GM21423 (cell line): Measurements from ENCODE around the gene DOCK10.

Experiments used
- ATAC-seq: cut with Tn5 transposase; IDR thresholded peaks from one replicate; pipeline ENCODE4 v1.9.1; 2021; ENCODE audit warnings: mild to moderate bottlenecking, moderate library complexity; ENCODE audit not compliant: unreplicated experiment

DOCK10 gene

DNA sequence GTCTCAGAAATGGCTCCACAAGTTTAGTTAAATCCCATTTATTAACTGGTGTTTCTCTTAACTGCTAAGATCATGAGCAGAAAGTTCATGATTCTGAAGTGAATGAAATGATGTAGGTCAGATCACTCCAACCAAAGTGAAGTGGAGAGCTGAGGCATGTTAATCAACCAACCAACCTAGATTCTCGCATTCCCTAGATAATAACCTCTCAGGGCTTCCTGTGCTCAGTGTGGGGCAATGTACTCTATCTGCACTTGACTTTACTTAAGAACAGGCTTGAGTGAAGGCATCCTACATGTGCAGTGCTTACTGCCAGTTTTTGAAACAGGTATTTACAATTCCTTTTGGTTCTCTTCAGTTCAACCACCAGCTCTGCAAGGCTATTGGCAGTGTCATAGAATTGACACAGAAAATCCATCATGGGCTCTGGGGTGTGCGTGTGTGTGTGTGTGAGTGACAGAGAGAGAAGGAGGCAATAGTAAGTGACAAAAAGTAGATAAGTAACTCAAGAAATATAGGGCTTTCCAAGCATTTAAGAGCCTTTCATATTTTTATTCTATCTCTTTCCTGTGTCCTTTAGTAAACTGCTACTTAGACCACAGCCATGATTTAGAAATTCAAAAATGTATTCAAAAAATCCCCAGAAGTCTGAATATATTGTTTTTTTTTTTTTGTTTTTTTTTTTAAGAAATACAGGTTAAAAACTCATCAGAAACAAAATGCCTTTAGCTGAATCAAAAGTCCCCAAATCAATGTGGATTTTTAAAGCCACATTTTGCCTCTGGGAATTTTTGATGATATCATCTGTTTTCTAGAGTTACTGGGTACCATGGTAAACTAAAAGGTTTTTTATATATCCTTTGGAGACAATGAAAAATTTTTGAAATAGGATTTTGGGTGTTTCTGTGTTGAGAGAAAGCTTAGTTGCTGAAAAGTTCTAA lies 28.6 kb downstream of the DOCK10 start:
- no peak for ATAC-seq

DNA sequence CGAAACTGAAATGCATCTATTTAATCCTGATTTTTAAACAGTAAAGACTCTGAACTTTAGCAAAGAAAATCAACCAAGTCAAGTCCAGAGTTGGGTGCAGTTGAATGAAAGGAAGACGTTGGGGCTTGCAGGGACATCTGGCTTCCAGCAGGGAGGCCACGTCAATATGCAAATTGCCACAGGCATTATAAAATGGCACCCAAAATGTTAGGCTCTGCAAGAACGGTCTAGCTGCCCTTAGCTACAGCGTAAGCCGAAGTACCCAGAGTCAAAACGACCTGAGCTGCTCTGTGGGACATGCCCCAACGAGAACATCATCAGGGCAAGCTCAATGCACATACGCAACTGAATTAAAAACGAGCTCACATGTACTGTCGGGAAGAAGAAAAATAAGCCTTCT lies 30.7 kb downstream of the DOCK10 start:
- ATAC-seq: no peak

DNA sequence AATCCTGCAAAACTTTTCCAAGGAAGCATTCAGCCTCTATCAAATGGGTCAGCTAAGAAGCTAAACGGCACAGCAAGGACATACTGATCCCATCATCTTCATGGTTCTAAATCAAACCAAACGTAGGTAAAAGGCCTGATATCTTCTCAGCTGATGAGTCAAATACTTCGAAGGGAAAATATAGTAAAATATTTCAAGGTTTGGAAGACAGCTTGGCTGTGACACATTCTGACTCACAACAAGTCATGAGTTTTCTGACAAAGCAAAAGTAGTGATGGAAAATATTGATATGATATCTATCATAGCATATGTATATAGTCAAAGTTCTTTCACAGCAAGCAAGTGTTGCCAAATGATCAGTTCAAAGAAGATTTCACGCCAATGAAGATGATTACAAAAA lies 31.5 kb downstream of the DOCK10 start:
- no peak for ATAC-seq

DNA sequence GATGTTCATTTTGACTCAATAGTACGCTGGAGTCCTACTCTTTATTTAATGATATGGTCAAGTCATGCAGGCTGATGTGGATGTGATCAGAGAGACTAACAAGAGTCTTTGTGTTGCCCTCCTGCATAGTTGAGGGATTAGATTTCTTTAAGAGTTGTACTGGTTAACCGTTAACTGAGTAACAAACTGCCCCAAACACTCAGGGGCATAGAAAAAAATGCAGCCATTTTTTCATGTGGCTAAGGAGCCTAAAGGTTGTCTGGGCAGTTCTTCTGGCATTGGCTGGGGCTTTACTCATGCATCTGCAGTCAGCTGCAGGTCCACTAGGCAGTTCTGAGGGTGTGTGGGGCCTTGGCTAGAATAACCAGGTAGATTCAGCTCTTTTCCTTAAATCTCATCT lies 32.5 kb downstream of the DOCK10 start:
- ATAC-seq: peak; percentile 38

DNA sequence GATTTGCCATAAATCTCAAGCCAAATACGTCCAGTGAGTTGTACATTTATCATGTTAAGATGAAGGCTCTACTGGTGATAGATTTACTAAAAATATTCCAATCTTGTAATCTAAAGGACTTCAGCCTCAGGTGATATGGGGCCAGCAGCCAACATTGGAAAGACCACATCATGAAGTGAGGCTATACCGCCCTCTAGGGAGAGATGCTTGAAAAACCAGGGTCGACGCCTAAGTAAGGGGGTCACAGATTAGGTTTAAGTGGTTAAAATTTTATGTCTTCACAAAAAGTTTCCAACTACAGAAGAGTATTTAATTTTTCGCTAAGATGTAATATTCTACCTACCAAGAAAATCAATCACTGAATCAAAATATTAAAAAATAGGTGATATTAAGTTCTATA lies 33.3 kb downstream of the DOCK10 start:
- ATAC-seq: no peak

DNA sequence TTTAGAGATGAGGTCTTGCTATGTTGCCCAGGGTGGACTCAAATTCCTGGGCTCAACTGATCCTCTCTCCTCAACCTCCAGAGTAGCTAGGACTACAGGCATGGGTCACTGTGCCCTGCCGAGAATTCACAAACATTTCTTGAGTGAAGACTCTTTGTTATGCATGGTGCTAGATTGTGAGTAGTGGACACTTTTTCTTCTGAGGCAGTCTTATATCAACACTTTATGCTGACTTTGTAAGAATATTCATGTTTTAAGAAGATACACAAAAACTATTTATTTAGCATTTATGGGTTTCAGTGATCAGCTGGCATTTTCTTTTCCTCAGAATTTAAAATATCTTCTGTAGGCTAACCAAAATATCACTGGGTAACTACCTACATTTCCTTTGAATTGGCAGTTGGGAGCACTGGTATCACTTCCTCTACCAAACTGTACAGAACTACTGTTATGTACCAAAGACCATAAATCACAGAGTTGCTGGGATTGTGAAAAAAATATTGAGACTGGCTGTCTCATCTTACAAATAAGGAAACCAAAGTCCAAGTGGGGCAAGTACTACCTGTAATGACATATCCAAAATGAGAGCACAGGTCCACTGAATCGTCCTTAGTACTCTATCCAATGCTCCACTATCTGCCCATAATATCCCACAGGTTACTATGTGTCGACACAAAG lies 34.0 kb downstream of the DOCK10 start:
- ATAC-seq: peak; percentile 55

DNA sequence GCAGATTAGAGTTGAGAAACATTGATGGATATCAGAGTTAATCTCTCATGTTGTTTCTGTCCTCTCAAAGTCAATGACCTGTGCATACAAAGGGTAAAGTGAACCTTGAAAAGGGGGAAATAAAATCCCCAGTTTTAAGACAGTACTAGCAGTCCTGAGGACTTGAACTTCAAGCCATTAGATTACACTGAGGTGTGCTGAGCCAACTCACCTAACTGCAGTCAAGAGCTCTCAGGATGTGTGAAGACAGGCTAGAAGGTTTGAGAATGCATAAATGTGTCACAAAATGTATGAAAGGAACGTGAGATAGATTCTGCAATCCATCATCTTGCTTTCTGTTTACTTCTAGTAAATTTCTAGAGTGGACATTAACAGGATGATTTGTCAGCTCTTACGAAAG lies 35.5 kb downstream of the DOCK10 start:
- no peak for ATAC-seq

DNA sequence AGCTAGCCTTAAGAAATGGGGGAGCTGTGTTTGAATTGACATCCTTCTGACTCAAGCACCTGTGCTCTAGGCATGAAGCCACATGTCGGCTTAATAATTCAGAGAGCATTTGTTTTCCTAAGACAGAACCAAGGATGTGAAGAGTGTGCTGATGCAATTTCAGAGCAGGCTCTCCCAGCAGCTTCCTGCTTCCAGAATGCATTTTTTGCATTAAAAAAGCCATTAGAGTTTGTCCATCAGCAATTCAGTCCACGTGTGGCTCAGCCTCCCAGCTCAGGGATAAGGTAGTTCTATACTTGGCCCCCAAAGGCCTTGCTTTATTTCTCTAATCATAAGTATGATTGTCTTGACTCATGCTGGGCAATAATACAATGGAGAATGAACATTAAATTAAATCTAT lies 37.7 kb downstream of the DOCK10 start:
- ATAC-seq: no peak

DNA sequence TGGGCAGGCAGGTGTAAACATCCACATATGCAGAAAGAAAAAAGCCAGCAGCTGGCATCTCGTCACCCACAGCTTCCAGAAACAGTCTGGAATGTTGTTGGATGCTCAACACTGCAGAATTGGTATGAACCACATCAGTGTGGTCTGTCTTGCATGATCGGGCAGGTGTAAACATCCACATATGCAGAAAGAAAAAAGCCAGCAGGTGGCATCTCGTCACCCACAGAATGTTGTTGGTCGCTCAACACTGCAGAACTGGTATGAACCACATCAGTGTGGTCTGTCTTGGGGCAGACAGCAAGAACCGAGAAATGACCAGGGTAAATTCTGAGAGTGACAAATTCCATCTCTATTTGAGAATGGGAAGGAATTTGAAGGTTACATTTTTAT lies 39.6 kb downstream of the DOCK10 start:
- peak; percentile 95 for ATAC-seq

DNA sequence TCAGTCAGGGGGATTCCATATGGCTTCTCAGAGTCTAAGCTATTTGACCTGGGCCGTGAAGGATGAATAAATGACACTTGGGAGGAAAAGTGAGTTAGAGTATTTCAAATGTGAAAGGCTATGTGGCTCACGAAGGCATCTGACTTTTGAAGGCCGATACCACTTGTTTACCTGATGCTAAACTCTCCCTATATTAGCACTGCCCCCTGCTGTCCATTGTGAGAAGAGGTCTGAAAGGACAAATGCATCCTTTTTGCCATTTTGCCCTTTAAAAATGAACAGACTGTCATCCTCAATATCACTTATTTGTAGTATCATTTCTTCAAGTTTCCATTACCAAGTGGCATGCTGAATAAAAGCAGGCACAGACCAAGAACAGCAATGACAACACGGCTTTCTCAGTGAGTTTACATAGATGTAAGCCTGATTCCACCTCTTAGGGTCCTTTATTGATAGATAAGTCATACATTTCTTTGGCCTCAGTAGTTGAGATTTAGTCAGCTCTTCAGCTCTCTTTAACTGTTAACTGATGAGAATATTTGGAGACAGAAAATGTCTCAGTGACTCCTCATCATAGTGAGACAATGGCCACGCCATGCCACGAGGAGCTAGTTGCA lies 40.1 kb downstream of the DOCK10 start:
- ATAC-seq: peak; percentile 46

DNA sequence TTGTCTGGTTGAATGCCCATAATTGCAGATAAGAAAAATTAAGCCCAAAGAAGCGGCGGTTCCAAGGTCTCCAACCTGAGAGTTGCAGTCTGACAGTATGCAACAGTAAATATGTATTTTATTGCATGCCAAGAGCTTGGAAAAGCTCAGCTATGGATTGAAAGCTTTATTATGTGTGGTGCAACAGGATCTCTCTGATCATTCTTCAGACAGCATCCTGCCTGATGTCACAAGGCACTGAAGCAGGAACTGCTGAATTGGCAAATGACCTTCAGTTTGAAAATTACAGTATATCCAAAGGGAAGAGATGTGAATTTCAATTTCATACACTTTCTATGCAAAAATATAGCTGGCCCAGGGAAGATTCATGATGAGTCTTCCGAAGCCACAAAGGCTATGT lies 42.5 kb downstream of the DOCK10 start:
- ATAC-seq: no peak

DNA sequence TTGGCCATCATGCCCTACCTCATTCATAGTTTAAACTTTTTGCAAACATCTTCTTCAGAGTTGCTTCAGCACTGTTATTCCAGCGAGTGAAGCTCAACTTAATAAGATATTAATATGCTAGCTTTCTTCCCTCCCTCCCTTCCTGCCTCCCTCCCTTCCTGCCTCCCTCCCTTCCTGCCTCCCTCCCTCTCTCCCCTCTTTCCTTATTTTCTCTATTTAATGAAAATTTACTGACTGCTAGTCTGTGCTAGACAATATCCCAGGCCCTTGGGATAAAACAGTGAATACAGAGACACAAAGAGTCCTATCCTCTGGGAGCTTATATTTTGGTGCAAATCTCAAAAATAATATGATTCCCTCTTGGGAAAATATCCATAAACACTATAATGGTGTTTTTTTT lies 42.9 kb downstream of the DOCK10 start:
- no peak for ATAC-seq

DNA sequence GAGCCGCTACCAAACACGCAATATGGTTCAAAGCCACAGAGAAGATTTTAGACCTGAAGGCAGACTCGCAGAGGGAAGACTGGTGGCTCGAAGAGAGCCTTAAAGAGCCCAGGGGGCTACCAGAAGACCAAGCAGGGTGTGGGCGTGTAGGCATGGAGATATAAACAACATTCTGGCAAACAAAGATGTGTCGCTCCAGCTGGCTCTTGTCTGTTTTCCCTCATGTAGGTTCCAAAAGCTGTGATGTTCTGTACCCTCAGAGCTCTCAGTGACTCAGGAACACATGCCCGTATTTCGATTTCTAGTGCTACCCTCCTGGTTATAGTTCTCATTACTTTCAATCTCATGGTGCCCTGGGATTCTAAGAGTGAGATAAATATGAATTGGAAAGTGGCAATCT lies 44.5 kb downstream of the DOCK10 start:
- no peak for ATAC-seq

DNA sequence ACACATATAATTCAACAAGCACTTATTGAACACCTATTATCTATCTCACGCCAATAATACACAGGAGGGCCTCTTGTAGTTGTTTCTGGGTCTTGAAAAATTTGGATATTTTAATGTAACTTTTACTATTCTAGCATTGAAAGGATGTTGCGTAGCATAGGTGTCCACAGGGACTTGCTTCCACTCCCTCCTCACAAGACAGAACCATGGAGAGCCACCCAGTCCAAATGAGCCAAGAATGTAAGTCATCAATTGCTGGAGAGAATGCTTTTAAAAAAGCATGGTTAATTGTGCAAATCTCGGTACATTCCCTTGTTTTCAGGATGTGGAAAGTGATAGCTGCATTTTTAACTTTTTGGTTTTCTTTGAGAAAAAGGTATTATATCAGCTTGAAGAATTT lies 46.8 kb downstream of the DOCK10 start:
- no peak for ATAC-seq

DNA sequence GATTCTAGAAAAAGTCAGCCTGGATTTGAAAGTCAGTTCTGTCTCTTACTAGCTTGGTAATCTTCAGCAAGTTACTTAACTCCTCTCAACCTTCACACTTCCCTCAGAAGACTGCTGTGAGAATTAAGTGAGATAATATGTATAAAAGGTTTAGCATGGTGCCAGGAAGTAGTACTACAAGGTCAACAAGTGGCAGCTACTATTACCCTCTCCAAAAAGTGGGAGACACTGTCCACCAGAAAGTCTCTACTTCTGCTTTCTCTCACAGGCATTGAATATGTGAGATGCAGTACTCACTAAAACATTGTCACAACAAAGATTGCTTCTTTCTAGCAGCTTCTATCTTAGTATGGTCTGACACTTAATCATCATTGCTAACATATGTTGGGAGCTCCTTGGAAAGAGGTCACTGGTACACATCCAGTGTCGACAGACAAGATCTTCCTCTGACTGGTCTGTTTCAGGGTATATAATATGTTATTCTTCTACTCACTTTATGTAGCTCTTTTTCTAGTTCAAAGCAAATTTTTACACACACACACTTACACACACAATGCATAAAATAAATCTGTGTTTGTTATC lies 47.9 kb downstream of the DOCK10 start:
- no peak for ATAC-seq

DNA sequence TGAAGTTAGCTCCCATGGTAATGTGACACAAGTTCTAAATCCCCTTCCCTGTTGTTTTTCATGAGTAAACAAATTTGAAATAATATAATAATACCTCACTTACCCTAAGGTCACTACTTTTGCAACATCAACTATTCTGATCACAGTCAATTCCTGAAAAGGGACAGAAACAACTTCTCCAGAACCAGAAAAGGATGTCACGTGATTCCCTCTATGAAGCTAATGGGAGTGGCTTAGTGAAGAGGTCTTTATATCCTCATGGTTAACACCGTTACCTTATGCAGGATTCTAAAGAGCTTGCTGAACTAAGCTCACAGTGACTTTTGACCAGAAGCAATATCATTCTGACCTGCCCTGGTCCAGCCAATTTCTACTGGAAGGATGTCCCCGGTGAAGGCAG lies 51.6 kb downstream of the DOCK10 start:
- ATAC-seq: no peak

DNA sequence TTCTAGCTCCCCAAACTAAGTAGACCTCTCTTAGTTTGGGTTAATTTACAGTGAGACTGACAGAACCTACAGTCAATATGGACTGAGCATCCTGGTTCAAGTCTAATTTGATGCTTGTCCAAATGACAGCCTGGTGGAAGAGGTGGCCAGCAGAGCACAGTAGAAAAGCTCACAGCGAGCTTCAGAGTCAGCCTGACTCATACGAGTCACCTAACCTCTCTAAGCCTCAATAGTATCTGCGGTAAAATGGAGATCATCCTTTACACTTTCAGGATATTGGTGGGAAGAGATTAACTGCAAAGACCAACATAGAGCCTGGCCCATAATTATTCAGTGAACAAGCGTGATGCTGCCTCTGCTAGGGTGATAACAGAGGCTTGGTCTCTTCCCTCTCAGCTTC lies 54.5 kb downstream of the DOCK10 start:
- no peak for ATAC-seq

DNA sequence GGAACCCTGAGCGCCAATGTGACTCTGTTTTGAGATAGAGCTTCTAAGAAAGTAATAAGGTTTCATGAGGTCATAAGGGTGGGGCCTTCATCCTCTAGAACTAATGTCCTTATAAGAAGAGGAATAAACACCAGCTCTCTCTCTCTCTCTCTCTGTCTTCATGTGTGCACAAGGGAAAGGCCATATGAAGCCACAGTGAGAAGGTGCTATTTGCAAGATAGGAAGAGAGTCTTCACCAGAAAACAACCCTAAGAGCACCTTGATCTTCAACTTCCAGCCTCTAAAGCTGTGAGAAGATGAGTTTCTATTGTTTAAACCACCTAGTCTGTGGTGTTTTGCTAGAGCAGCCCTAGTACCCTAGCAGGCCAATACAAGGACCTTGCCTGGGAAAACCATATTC lies 55.8 kb downstream of the DOCK10 start:
- ATAC-seq: no peak

DNA sequence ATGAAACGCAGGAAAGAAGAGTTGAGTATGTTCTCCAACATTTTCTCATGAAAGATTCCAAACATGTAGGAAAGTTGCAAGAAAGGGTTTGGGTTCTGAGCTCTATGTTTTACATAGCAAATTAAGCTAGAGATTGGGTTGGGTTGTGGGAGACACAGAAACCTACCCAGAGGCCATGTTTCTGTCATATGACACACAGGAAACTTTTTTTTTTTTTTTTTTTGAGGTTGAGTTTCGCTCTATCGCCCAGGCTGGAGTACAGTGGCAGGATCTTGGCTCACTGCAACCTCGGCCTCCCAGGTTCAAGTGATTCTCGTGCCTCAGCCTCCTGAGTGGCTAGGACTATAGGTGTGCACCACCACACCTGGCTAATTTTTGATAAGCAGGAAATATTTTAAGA lies 57.6 kb downstream of the DOCK10 start:
- no peak for ATAC-seq

DNA sequence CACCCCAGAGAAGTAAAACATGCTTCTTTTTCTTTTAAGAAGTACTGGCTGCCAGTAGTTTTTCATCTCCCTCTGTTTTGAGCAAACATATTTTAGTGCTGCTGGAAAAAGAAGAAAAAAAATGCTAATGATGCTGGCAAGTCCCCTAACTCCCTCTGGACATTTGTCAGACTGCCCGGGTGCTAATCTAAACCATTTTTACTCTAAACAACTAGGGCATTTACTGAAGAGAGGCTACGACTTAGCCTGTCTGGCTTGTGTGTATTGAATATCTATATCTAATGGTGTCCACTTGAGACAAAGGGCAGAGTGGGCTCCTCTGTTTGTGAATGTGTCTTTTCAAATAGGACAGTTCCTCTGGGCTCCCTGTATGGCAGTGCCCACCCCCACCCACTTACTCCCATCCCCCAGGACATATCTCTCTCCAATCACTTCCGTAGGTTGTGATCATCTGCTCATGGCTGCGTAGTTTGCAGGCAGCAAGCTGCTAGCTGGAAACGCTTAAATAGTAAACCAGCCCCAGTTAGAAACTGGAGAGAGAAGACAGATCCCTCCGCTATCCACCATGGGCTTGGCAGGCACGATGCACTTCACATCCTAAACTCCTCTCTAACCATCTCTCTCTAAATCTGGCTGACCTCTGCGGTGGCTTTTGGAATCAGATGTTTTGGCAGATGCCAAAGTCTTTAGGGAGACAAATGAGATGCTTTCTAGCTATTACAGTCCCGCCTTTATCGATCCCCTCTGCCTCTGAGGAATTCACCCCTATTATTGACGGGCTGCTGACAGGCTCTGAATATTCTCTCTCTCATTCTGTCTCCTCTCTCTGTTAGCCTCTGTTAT lies 58.3 kb downstream of the DOCK10 start:
- ATAC-seq: no peak
